Measurements from ENCODE around the gene RARA.

DNA sequence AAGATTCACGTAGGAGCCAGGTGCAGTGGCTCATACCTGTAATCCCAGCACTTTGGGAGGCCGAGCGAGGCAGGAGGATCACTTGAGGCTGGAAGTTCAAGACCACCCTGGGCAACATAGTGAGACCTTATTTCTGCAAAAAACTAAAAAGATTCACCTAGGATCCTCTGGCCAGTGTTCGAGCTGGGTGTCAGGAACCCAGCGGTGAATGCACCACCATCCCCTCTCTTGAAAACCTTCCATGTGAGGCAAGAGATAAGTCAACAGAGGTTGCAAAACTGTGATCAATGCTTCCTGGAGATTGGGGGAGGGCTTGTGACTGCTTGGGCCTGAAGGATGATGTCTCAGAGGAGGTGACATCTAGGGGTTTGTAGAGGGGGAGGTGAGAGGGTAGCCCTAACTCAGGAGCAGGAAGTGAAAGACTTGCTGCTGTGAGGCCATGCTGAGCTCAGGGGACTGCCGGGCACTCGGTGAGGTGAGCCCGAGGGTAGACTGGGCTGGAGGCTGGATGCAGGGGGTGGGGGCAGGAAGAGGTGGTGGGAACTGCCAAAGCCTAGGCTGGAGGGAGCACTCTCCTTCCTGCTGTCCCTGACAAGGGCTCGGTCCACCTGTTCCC, 43.9 kb downstream of the RARA start:
- TF ChIP-seq, protein P1, sequence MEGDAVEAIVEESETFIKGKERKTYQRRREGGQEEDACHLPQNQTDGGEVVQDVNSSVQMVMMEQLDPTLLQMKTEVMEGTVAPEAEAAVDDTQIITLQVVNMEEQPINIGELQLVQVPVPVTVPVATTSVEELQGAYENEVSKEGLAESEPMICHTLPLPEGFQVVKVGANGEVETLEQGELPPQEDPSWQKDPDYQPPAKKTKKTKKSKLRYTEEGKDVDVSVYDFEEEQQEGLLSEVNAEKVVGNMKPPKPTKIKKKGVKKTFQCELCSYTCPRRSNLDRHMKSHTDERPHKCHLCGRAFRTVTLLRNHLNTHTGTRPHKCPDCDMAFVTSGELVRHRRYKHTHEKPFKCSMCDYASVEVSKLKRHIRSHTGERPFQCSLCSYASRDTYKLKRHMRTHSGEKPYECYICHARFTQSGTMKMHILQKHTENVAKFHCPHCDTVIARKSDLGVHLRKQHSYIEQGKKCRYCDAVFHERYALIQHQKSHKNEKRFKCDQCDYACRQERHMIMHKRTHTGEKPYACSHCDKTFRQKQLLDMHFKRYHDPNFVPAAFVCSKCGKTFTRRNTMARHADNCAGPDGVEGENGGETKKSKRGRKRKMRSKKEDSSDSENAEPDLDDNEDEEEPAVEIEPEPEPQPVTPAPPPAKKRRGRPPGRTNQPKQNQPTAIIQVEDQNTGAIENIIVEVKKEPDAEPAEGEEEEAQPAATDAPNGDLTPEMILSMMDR (IDR thresholded peaks at IDR 0.05), result no peak
- no peak for TF ChIP-seq POLR2AphosphoS5 (IDR thresholded peaks at IDR 0.05)

All from stomach (tissue), 4 donors.